ENCODE results near the gene VRK1.

VRK1 gene

GRCh38 chr14:96792591-96792990, 4.6 kb upstream of the VRK1 start:
- Histone ChIP-seq H3K9ac (ENCODE audit: low read depth, low read length) (no peak overlapping the region), H3K9me3 (replicated peaks; ENCODE audit: low read length) (no peaks in the 10 kb centered on the region), H3K36me3 (ENCODE audit: insufficient read depth, low read length) (no peaks in the 10 kb centered on the region)

GRCh38 chr14:96793547-96793946, 3.6 kb upstream of the VRK1 start:
- H3K27me3 ChIP-seq (ENCODE audit: control insufficient read depth, insufficient read depth, low read length): no peaks in the 10 kb centered on the region
- H3K9me3 ChIP-seq (replicated peaks; ENCODE audit: low read length): no peaks in the 10 kb centered on the region
- no peaks in the 10 kb centered on the region for H3K36me3 ChIP-seq (ENCODE audit: insufficient read depth, low read length)
- peaks cover 5% of the 10 kb centered on the region for H3K4me1 ChIP-seq (ENCODE audit: control insufficient read depth, insufficient read depth, low read length)
- no peak overlapping the region for H3K4me2 ChIP-seq (ENCODE audit: low read length)
- no peak overlapping the region for H3K9ac ChIP-seq (ENCODE audit: low read depth, low read length)
- no peak overlapping the region for H3K4me3 ChIP-seq (ENCODE audit: low read length)

More at GRCh38 chr14:96792591-96792990, 4.6 kb upstream of the VRK1 start:
- Histone ChIP-seq H3K4me1 (ENCODE audit: control insufficient read depth, insufficient read depth, low read length) (no peaks in the 10 kb centered on the region), H3K4me3 (ENCODE audit: low read length) (no peak overlapping the region), H3K4me2 (ENCODE audit: low read length) (no peak overlapping the region), H3K27me3 (ENCODE audit: control insufficient read depth, insufficient read depth, low read length) (peaks cover 4% of the 10 kb centered on the region)

- Histone ChIP-seq H3K36me3 (ENCODE audit: insufficient read depth, low read length) (no peaks in the 10 kb centered on the region), H3K4me3 (ENCODE audit: low read length) (no peak overlapping the region), H3K4me1 (ENCODE audit: control insufficient read depth, insufficient read depth, low read length) (peaks cover 8% of the 10 kb centered on the region), H3K9ac (ENCODE audit: low read depth, low read length) (no peak overlapping the region), H3K9me3 (replicated peaks; ENCODE audit: low read length) (no peaks in the 10 kb centered on the region), H3K27me3 (ENCODE audit: control insufficient read depth, insufficient read depth, low read length) (no peaks in the 10 kb centered on the region), H3K4me2 (ENCODE audit: low read length) (no peak overlapping the region)
Observed at GRCh38 chr14:96795109-96795828, 1.9 kb upstream of the VRK1 start.

- H3K4me3 ChIP-seq (ENCODE audit: low read length): peak overlapping the region; percentile 96
- peaks cover 8% of the 10 kb centered on the region for H3K4me1 ChIP-seq (ENCODE audit: control insufficient read depth, insufficient read depth, low read length)
- no peaks in the 10 kb centered on the region for H3K36me3 ChIP-seq (ENCODE audit: insufficient read depth, low read length)
- no peaks in the 10 kb centered on the region for H3K27me3 ChIP-seq (ENCODE audit: control insufficient read depth, insufficient read depth, low read length)
- H3K4me2 ChIP-seq (ENCODE audit: low read length): peak overlapping the region; percentile 97
- no peaks in the 10 kb centered on the region for H3K9me3 ChIP-seq (replicated peaks; ENCODE audit: low read length)
- H3K9ac ChIP-seq (ENCODE audit: low read depth, low read length): peak overlapping the region; percentile 96
Observed at GRCh38 chr14:96797582-96798349, 584 bp downstream of the VRK1 start.

GRCh38 chr14:96798956-96799355, 1.8 kb downstream of the VRK1 start:
- no peaks in the 10 kb centered on the region for H3K36me3 ChIP-seq (ENCODE audit: insufficient read depth, low read length)
- no peaks in the 10 kb centered on the region for H3K9me3 ChIP-seq (replicated peaks; ENCODE audit: low read length)
- H3K4me3 ChIP-seq (ENCODE audit: low read length): no peak overlapping the region
- H3K4me1 ChIP-seq (ENCODE audit: control insufficient read depth, insufficient read depth, low read length): peaks cover 8% of the 10 kb centered on the region
- peak overlapping the region; percentile 96 for H3K9ac ChIP-seq (ENCODE audit: low read depth, low read length)
- no peaks in the 10 kb centered on the region for H3K27me3 ChIP-seq (ENCODE audit: control insufficient read depth, insufficient read depth, low read length)
- H3K4me2 ChIP-seq (ENCODE audit: low read length): peak overlapping the region; percentile 97

- Histone ChIP-seq H3K9ac (ENCODE audit: low read depth, low read length) (no peak overlapping the region), H3K4me1 (ENCODE audit: control insufficient read depth, insufficient read depth, low read length) (peaks cover 10% of the 10 kb centered on the region), H3K27me3 (ENCODE audit: control insufficient read depth, insufficient read depth, low read length) (no peaks in the 10 kb centered on the region), H3K9me3 (replicated peaks; ENCODE audit: low read length) (no peaks in the 10 kb centered on the region), H3K36me3 (ENCODE audit: insufficient read depth, low read length) (no peaks in the 10 kb centered on the region), H3K4me3 (ENCODE audit: low read length) (no peak overlapping the region), H3K4me2 (ENCODE audit: low read length) (no peak overlapping the region)
Observed at GRCh38 chr14:96799489-96800054, 2.4 kb downstream of the VRK1 start.

- Histone ChIP-seq H3K9me3 (replicated peaks; ENCODE audit: low read length) (no peaks in the 10 kb centered on the region), H3K36me3 (ENCODE audit: insufficient read depth, low read length) (no peaks in the 10 kb centered on the region), H3K4me1 (ENCODE audit: control insufficient read depth, insufficient read depth, low read length) (peaks cover 13% of the 10 kb centered on the region), H3K27me3 (ENCODE audit: control insufficient read depth, insufficient read depth, low read length) (no peaks in the 10 kb centered on the region), H3K4me2 (ENCODE audit: low read length) (no peak overlapping the region), H3K9ac (ENCODE audit: low read depth, low read length) (no peak overlapping the region), H3K4me3 (ENCODE audit: low read length) (no peak overlapping the region)
Observed at GRCh38 chr14:96801931-96802330, 4.7 kb downstream of the VRK1 start.

GRCh38 chr14:96802963-96803362, 5.8 kb downstream of the VRK1 start:
- H3K4me1 ChIP-seq (ENCODE audit: control insufficient read depth, insufficient read depth, low read length): peaks cover 13% of the 10 kb centered on the region
- no peak overlapping the region for H3K4me3 ChIP-seq (ENCODE audit: low read length)
- H3K4me2 ChIP-seq (ENCODE audit: low read length): no peak overlapping the region
- H3K9ac ChIP-seq (ENCODE audit: low read depth, low read length): no peak overlapping the region
- no peaks in the 10 kb centered on the region for H3K9me3 ChIP-seq (replicated peaks; ENCODE audit: low read length)
- H3K36me3 ChIP-seq (ENCODE audit: insufficient read depth, low read length): no peaks in the 10 kb centered on the region
- H3K27me3 ChIP-seq (ENCODE audit: control insufficient read depth, insufficient read depth, low read length): no peaks in the 10 kb centered on the region

GRCh38 chr14:96803958-96804357, 6.8 kb downstream of the VRK1 start:
- Histone ChIP-seq H3K9ac (ENCODE audit: low read depth, low read length) (no peak overlapping the region), H3K4me3 (ENCODE audit: low read length) (no peak overlapping the region), H3K36me3 (ENCODE audit: insufficient read depth, low read length) (no peaks in the 10 kb centered on the region), H3K4me1 (ENCODE audit: control insufficient read depth, insufficient read depth, low read length) (peaks cover 5% of the 10 kb centered on the region), H3K27me3 (ENCODE audit: control insufficient read depth, insufficient read depth, low read length) (no peaks in the 10 kb centered on the region), H3K4me2 (ENCODE audit: low read length) (peak overlapping the region; percentile 34), H3K9me3 (replicated peaks; ENCODE audit: low read length) (no peaks in the 10 kb centered on the region)

- H3K9me3 ChIP-seq (replicated peaks; ENCODE audit: low read length): no peaks in the 10 kb centered on the region
- no peaks in the 10 kb centered on the region for H3K36me3 ChIP-seq (ENCODE audit: insufficient read depth, low read length)
- no peak overlapping the region for H3K4me2 ChIP-seq (ENCODE audit: low read length)
- H3K4me3 ChIP-seq (ENCODE audit: low read length): no peak overlapping the region
- H3K4me1 ChIP-seq (ENCODE audit: control insufficient read depth, insufficient read depth, low read length): peaks cover 5% of the 10 kb centered on the region
- no peaks in the 10 kb centered on the region for H3K27me3 ChIP-seq (ENCODE audit: control insufficient read depth, insufficient read depth, low read length)
- no peak overlapping the region for H3K9ac ChIP-seq (ENCODE audit: low read depth, low read length)
Observed at GRCh38 chr14:96804895-96805294, 7.7 kb downstream of the VRK1 start.

GRCh38 chr14:96805956-96806355, 8.8 kb downstream of the VRK1 start:
- Histone ChIP-seq H3K9ac (ENCODE audit: low read depth, low read length) (no peak overlapping the region), H3K4me1 (ENCODE audit: control insufficient read depth, insufficient read depth, low read length) (peaks cover 5% of the 10 kb centered on the region), H3K9me3 (replicated peaks; ENCODE audit: low read length) (no peaks in the 10 kb centered on the region), H3K36me3 (ENCODE audit: insufficient read depth, low read length) (no peaks in the 10 kb centered on the region), H3K4me2 (ENCODE audit: low read length) (no peak overlapping the region), H3K27me3 (ENCODE audit: control insufficient read depth, insufficient read depth, low read length) (no peaks in the 10 kb centered on the region), H3K4me3 (ENCODE audit: low read length) (no peak overlapping the region)

Measured in skeletal muscle satellite cell (primary cell).